ENCODE data around the gene HDLBP.

HDLBP gene

GRCh38 chr2:241191081-241191480 lies 124.4 kb downstream of the HDLBP start:
- Histone ChIP-seq H3K27me3 (ENCODE audit: insufficient read depth, low read length) (no peaks in the 10 kb centered on the region), H3K27ac (ENCODE audit: low read length) (no peak overlapping the region), H3K9me3 (ENCODE audit: insufficient read depth, low read depth, low read length) (no peaks in the 10 kb centered on the region), H3K4me1 (ENCODE audit: insufficient read depth, low read length) (peaks cover 4% of the 10 kb centered on the region; the same call in 1 of the 2 replicates), H3K36me3 (ENCODE audit: insufficient read depth, low read depth, low read length) (no peaks in the 10 kb centered on the region), H3K4me3 (ENCODE audit: low read length) (no peak overlapping the region), H3K9ac (ENCODE audit: low read depth, low read length) (no peak overlapping the region)

DNA sequence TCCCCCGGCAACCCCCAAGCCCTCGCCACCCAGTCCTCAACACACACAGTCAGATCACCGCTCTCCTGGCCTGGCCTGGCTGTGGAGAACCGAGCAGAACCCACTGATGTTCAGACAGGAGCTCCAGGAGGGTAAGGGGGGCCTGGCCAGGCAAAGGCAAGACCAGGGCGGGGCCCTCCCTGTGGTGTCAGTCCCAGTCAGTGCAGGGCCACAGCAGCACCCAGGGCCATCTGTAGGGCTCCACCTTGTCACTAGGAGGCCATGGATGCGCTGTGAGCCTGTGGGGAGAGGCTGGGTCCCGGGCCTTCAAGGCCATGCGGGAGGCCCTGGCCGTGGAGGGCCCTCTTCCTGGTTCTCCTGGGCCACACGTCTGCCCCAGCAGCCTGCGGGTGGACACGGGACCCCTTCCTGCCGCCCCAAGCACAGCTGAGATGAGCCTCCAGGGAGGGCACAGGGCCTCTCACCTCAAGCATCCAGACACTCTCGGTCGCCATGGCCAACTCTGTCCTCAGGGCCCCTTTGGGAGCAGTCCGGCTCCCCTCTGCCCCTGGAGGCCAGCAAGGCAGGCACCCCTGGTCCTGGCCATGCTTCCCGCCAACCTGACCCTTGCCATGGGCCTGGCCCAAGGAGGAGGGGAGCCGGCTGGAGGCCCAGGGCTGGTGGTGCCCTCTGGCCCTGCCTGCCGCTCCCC lies 125.0 kb downstream of the HDLBP start:
- Histone ChIP-seq H3K27ac (ENCODE audit: low read length) (no peak overlapping the region), H3K4me1 (ENCODE audit: insufficient read depth, low read length) (peaks cover 4% of the 10 kb centered on the region; the same call in 1 of the 2 replicates), H3K27me3 (ENCODE audit: insufficient read depth, low read length) (no peaks in the 10 kb centered on the region), H3K36me3 (ENCODE audit: insufficient read depth, low read depth, low read length) (no peaks in the 10 kb centered on the region), H3K4me3 (ENCODE audit: low read length) (no peak overlapping the region), H3K9me3 (ENCODE audit: insufficient read depth, low read depth, low read length) (no peaks in the 10 kb centered on the region), H3K9ac (ENCODE audit: low read depth, low read length) (no peak overlapping the region)

DNA sequence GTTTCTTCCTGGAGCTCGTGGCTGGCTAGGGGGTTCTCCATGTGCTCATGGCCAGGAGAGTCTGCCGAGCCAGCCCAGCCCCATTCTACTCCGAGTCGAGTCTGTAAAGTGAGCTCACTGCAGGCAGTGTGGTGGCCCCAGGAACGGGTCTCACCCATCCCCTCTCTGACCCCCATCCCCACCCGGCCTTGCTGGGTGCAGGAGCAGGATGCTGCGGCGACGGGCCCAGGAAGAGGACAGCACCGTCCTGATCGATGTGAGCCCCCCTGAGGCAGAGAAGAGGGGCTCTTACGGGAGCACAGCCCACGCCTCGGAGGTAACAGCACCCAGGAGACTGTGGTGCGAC lies 125.6 kb downstream of the HDLBP start:
- Histone ChIP-seq H3K27ac (ENCODE audit: low read length) (no peak overlapping the region), H3K9me3 (ENCODE audit: insufficient read depth, low read depth, low read length) (no peaks in the 10 kb centered on the region), H3K4me1 (ENCODE audit: insufficient read depth, low read length) (peaks cover 4% of the 10 kb centered on the region; the same call in 1 of the 2 replicates), H3K9ac (ENCODE audit: low read depth, low read length) (no peak overlapping the region), H3K4me3 (ENCODE audit: low read length) (no peak overlapping the region), H3K27me3 (ENCODE audit: insufficient read depth, low read length) (no peaks in the 10 kb centered on the region), H3K36me3 (ENCODE audit: insufficient read depth, low read depth, low read length) (no peaks in the 10 kb centered on the region)

GRCh38 chr2:241189093-241189855 lies 126.2 kb downstream of the HDLBP start:
- Histone ChIP-seq H3K27ac (ENCODE audit: low read length) (no peak overlapping the region), H3K36me3 (ENCODE audit: insufficient read depth, low read depth, low read length) (no peaks in the 10 kb centered on the region), H3K27me3 (ENCODE audit: insufficient read depth, low read length) (no peaks in the 10 kb centered on the region), H3K4me3 (ENCODE audit: low read length) (no peak overlapping the region), H3K9ac (ENCODE audit: low read depth, low read length) (no peak overlapping the region), H3K4me1 (ENCODE audit: insufficient read depth, low read length) (peaks cover 4% of the 10 kb centered on the region; the same call in 1 of the 2 replicates), H3K9me3 (ENCODE audit: insufficient read depth, low read depth, low read length) (no peaks in the 10 kb centered on the region)

- H3K4me3 ChIP-seq (ENCODE audit: low read length), result no peak within 1 kb of the TSS; the same call in 1 of the 2 replicates
- H3K9me3 ChIP-seq (ENCODE audit: insufficient read depth, low read depth, low read length), result no peaks in the 10 kb centered on the region
- peaks cover 4% of the 10 kb centered on the region; the same call in 1 of the 2 replicates for H3K4me1 ChIP-seq (ENCODE audit: insufficient read depth, low read length)
- no peak within 1 kb of the TSS for H3K9ac ChIP-seq (ENCODE audit: low read depth, low read length)
- no peaks in the 10 kb centered on the region for H3K36me3 ChIP-seq (ENCODE audit: insufficient read depth, low read depth, low read length)
- H3K27ac ChIP-seq (ENCODE audit: low read length), result no peak within 1 kb of the TSS
- H3K27me3 ChIP-seq (ENCODE audit: insufficient read depth, low read length), result no peaks in the 10 kb centered on the region
Observed at GRCh38 chr2:241188361-241189092, 126.9 kb downstream of the HDLBP start, which contains the start of gene ANO7. TSS of gene ANO7 (plus strand) at chr2:241188677. CDS start at chr2:241190064, 1,387 bp downstream.

- H3K27ac ChIP-seq (ENCODE audit: low read length), result no peak overlapping the region
- no peak overlapping the region for H3K9ac ChIP-seq (ENCODE audit: low read depth, low read length)
Observed at GRCh38 chr2:241187918-241188234, 127.6 kb downstream of the HDLBP start.

DNA sequence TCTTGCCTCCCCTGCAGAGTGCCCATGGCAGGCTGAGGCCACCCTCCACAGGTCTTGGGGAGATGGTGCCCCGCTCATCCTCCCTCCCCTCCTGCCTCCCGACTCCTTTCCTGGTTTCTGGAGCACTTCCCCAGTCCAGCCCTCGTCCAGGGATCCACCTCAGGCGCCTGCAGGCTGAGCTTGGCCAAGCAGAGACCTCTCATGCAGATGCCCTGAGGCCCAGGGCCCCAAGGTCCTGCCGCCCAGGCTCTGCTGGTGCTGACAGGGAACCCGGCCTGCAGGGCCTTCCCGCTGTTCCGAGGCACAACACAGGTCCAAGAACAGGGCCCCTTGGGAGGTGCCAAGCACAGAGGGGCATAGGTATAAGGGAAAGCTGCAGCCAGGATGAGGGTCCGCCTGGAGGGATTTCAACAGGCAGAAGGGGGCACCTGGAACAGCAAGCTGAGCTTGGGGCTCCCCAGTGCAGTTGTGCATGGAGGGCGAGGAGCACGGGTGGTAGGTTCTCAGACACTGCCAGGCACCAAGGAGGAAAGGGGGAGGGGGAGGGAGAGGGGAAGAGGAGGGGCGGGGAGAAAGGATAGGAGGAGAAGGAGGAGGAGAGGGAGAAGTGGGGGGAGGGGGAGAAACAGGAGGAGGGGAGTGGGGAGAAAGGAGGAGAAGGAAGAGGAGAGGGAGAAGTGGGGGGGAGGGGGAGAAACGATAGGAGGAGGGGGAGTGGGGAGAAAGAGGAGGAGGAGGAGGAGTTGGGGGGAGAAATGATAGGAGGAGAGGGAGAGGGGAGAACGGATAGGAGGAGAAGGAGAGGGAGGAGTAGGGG lies 128.2 kb downstream of the HDLBP start:
- H3K4me1 ChIP-seq (ENCODE audit: insufficient read depth, low read length), result peaks cover 4% of the 10 kb centered on the region; the same call in 1 of the 2 replicates

More at GRCh38 chr2:241187918-241188234, 127.6 kb downstream of the HDLBP start:
- Histone ChIP-seq H3K4me3 (ENCODE audit: low read length) (no peak overlapping the region; the same call in 1 of the 2 replicates), H3K27me3 (ENCODE audit: insufficient read depth, low read length) (no peaks in the 10 kb centered on the region), H3K9me3 (ENCODE audit: insufficient read depth, low read depth, low read length) (no peaks in the 10 kb centered on the region), H3K4me1 (ENCODE audit: insufficient read depth, low read length) (peaks cover 4% of the 10 kb centered on the region; the same call in 1 of the 2 replicates), H3K36me3 (ENCODE audit: insufficient read depth, low read depth, low read length) (no peaks in the 10 kb centered on the region)

GRCh38 chr2:241185961-241186360 lies 129.5 kb downstream of the HDLBP start:
- no peaks in the 10 kb centered on the region for H3K36me3 ChIP-seq (ENCODE audit: insufficient read depth, low read depth, low read length)
- no peaks in the 10 kb centered on the region for H3K9me3 ChIP-seq (ENCODE audit: insufficient read depth, low read depth, low read length)
- H3K9ac ChIP-seq (ENCODE audit: low read depth, low read length), result no peak overlapping the region
- H3K27me3 ChIP-seq (ENCODE audit: insufficient read depth, low read length), result no peaks in the 10 kb centered on the region
- H3K27ac ChIP-seq (ENCODE audit: low read length), result no peak overlapping the region
- H3K4me1 ChIP-seq (ENCODE audit: insufficient read depth, low read length), result peaks cover 4% of the 10 kb centered on the region; the same call in 1 of the 2 replicates
- H3K4me3 ChIP-seq (ENCODE audit: low read length), result no peak overlapping the region

More for the DNA sequence above, 128.2 kb downstream of the HDLBP start:
- Histone ChIP-seq H3K36me3 (ENCODE audit: insufficient read depth, low read depth, low read length) (no peaks in the 10 kb centered on the region), H3K9me3 (ENCODE audit: insufficient read depth, low read depth, low read length) (no peaks in the 10 kb centered on the region), H3K9ac (ENCODE audit: low read depth, low read length) (no peak overlapping the region), H3K27ac (ENCODE audit: low read length) (no peak overlapping the region), H3K4me3 (ENCODE audit: low read length) (no peak overlapping the region), H3K27me3 (ENCODE audit: insufficient read depth, low read length) (no peaks in the 10 kb centered on the region)

DNA sequence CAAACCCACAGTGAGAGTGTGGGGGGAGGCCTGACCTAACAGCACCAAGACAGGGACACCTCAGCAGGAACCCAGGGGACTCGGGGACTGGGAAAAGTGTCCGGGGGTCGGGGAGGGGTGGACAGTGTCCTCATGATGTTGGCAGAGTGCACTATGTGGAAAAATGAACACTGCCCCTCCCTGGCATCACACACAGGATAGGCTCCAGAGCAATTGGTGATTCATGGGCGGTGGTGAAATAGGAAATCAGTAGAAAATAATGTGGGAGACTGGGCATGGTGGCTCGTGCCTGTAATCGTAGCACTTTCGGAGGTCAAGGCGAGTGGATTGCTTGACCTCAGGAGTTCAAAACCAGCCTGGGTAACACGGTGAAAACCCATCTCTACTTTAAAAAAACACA lies 130.6 kb downstream of the HDLBP start:
- no peaks in the 10 kb centered on the region for H3K9me3 ChIP-seq (ENCODE audit: insufficient read depth, low read depth, low read length)
- no peak overlapping the region for H3K4me3 ChIP-seq (ENCODE audit: low read length)
- peaks cover 4% of the 10 kb centered on the region; the same call in 1 of the 2 replicates for H3K4me1 ChIP-seq (ENCODE audit: insufficient read depth, low read length)
- no peaks in the 10 kb centered on the region for H3K27me3 ChIP-seq (ENCODE audit: insufficient read depth, low read length)
- H3K27ac ChIP-seq (ENCODE audit: low read length), result no peak overlapping the region
- H3K36me3 ChIP-seq (ENCODE audit: insufficient read depth, low read depth, low read length), result no peaks in the 10 kb centered on the region
- no peak overlapping the region for H3K9ac ChIP-seq (ENCODE audit: low read depth, low read length)

DNA sequence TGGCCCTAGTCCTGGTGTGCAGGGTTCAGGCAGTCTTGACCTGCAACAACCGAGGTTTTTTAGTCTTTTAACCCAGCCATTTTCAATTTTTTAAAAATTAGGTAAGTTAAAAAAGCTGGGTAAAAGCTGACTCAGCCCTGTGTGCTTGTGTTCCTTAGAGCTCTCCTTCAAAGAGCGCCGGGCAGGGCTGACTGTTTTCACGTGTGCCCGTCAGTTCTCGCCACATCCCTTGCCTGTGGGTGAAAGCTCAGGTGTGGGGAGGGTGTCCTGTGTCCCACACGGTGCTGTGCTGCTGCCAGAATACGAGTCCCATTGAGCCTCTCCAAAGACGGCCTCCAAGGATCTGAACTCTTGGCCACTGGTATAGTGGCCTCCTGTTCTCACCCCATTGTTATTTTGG lies 132.3 kb downstream of the HDLBP start:
- no peaks in the 10 kb centered on the region for H3K27me3 ChIP-seq (ENCODE audit: insufficient read depth, low read length)
- no peak overlapping the region for H3K27ac ChIP-seq (ENCODE audit: low read length)
- peaks cover 2% of the 10 kb centered on the region; the same call in 1 of the 2 replicates for H3K4me1 ChIP-seq (ENCODE audit: insufficient read depth, low read length)
- no peaks in the 10 kb centered on the region for H3K9me3 ChIP-seq (ENCODE audit: insufficient read depth, low read depth, low read length)
- no peak overlapping the region for H3K9ac ChIP-seq (ENCODE audit: low read depth, low read length)
- no peak overlapping the region for H3K4me3 ChIP-seq (ENCODE audit: low read length)
- H3K36me3 ChIP-seq (ENCODE audit: insufficient read depth, low read depth, low read length), result no peaks in the 10 kb centered on the region

DNA sequence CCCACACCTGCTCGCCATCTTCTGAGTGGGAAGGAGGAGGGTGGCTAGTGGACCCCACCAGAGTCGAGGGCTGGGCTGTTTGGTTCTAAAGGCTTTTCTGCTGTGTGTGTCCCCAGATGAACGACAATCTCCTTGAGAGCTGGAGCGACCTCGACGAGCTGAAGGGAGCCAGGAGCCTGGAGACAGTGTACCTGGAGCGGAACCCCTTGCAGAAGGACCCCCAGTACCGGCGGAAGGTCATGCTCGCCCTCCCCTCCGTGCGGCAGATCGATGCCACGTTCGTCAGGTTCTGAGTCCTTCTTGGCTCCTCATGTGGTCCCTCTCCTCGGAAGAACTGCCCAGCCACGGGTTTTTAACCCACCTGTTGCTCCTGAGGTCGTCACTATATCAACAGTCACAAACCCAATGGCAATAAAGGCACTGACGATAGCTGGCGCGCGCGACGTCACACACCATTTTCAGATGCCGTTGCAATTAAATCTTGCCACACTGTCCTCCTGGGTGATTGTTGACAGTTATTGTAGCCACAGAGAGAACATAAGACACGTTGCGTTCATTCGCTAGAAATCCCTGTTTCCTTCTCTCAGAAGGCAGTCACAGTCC lies 132.8 kb downstream of the HDLBP start:
- H3K4me3 ChIP-seq (ENCODE audit: low read length), result no peak overlapping the region
- H3K36me3 ChIP-seq (ENCODE audit: insufficient read depth, low read depth, low read length), result no peaks in the 10 kb centered on the region
- H3K27ac ChIP-seq (ENCODE audit: low read length), result no peak overlapping the region
- H3K4me1 ChIP-seq (ENCODE audit: insufficient read depth, low read length), result no peaks in the 10 kb centered on the region
- H3K9me3 ChIP-seq (ENCODE audit: insufficient read depth, low read depth, low read length), result no peaks in the 10 kb centered on the region
- H3K9ac ChIP-seq (ENCODE audit: low read depth, low read length), result no peak overlapping the region
- H3K27me3 ChIP-seq (ENCODE audit: insufficient read depth, low read length), result no peaks in the 10 kb centered on the region

Data from iPS-20b (cell line).